ENCODE data around the gene NEO1. TPM values are rescaled to one million over a fixed set of nuclear protein-coding genes. Genes with fewer than 3 reads are reported as not detected.

The NEO1 gene
- total and polyA plus RNA-seq, 2 of the 13 experiments (the other 11 are each of a cell fraction or from before 2014, with no cell fraction given), result 8.4 to 11.0 TPM

DNA sequence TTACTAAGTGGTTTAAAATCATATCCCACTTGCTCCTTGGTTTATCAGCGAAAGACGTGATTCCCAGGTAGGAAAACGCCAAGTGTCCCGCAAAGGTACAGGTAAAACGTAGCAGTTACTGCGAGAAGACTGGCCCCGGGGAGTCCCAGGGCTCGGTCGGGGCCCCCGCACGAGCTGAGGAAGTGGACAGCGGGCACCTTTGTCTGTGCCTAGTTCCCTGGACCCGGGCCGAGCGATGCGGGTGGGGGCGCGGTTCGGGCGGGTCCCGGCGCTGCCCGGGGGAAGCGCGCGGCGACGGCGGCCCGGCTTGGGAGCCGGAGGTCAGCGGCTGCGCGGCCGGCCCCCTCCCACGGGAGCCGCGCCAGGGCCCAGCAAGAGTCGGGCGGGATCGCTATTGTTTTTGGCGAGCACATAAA, 864 bp upstream of the NEO1 start (continued):
- TF ChIP-seq ZSCAN30 (CRISPR knock-in tag; IDR thresholded peaks at IDR 0.05) (no peak), KLF6 (CRISPR knock-in tag; IDR thresholded peaks at IDR 0.05) (no peak), RAD21 (CRISPR knock-in tag; IDR thresholded peaks at IDR 0.05) (no peak), ISX (CRISPR knock-in tag; conservative IDR thresholded peaks at IDR 0.05) (no peak), ETV5 (CRISPR knock-in tag; IDR thresholded peaks at IDR 0.05; ENCODE audit: borderline replicate concordance) (no peak), ZNF430 (CRISPR knock-in tag; IDR thresholded peaks at IDR 0.05) (no peak), NR2C2 (CRISPR knock-in tag; IDR thresholded peaks at IDR 0.05; ENCODE audit: borderline replicate concordance) (no peak), ONECUT2 (CRISPR knock-in tag; IDR thresholded peaks at IDR 0.05) (no peak), HDAC2 (CRISPR knock-in tag; IDR thresholded peaks at IDR 0.05) (no peak), ZNF253 (CRISPR knock-in tag; IDR thresholded peaks at IDR 0.05; ENCODE audit: borderline replicate concordance) (no peak), ZNF792 (CRISPR knock-in tag; IDR thresholded peaks at IDR 0.05) (no peak), ZNF557 (CRISPR knock-in tag; IDR thresholded peaks at IDR 0.05) (no peak), KDM1A (CRISPR knock-in tag; IDR thresholded peaks at IDR 0.05) (no peak), ZNF207 (IDR thresholded peaks at IDR 0.05; ENCODE audit: borderline replicate concordance) (no peak), ZNF747 (CRISPR knock-in tag; IDR thresholded peaks at IDR 0.05; ENCODE audit: borderline replicate concordance) (no peak), MBNL3 (CRISPR knock-in tag; conservative IDR thresholded peaks at IDR 0.05) (no peak), RELA (CRISPR knock-in tag; IDR thresholded peaks at IDR 0.05) (no peak), FOXO1 (CRISPR knock-in tag; IDR thresholded peaks at IDR 0.05) (no peak), ZMYM2 (CRISPR knock-in tag; IDR thresholded peaks at IDR 0.05) (no peak), SATB2 (CRISPR knock-in tag; IDR thresholded peaks at IDR 0.05) (no peak)
- TF ChIP-seq, protein P1, sequence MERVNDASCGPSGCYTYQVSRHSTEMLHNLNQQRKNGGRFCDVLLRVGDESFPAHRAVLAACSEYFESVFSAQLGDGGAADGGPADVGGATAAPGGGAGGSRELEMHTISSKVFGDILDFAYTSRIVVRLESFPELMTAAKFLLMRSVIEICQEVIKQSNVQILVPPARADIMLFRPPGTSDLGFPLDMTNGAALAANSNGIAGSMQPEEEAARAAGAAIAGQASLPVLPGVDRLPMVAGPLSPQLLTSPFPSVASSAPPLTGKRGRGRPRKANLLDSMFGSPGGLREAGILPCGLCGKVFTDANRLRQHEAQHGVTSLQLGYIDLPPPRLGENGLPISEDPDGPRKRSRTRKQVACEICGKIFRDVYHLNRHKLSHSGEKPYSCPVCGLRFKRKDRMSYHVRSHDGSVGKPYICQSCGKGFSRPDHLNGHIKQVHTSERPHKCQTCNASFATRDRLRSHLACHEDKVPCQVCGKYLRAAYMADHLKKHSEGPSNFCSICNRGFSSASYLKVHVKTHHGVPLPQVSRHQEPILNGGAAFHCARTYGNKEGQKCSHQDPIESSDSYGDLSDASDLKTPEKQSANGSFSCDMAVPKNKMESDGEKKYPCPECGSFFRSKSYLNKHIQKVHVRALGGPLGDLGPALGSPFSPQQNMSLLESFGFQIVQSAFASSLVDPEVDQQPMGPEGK (CRISPR knock-in tag; IDR thresholded peaks at IDR 0.05), result peak; percentile 31; the same call in 1 of the 2 replicates
- TF ChIP-seq, protein P2, sequence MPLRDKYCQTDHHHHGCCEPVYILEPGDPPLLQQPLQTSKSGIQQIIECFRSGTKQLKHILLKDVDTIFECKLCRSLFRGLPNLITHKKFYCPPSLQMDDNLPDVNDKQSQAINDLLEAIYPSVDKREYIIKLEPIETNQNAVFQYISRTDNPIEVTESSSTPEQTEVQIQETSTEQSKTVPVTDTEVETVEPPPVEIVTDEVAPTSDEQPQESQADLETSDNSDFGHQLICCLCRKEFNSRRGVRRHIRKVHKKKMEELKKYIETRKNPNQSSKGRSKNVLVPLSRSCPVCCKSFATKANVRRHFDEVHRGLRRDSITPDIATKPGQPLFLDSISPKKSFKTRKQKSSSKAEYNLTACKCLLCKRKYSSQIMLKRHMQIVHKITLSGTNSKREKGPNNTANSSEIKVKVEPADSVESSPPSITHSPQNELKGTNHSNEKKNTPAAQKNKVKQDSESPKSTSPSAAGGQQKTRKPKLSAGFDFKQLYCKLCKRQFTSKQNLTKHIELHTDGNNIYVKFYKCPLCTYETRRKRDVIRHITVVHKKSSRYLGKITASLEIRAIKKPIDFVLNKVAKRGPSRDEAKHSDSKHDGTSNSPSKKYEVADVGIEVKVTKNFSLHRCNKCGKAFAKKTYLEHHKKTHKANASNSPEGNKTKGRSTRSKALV (CRISPR knock-in tag; IDR thresholded peaks at IDR 0.05), result no peak
- TF ChIP-seq, protein P3, sequence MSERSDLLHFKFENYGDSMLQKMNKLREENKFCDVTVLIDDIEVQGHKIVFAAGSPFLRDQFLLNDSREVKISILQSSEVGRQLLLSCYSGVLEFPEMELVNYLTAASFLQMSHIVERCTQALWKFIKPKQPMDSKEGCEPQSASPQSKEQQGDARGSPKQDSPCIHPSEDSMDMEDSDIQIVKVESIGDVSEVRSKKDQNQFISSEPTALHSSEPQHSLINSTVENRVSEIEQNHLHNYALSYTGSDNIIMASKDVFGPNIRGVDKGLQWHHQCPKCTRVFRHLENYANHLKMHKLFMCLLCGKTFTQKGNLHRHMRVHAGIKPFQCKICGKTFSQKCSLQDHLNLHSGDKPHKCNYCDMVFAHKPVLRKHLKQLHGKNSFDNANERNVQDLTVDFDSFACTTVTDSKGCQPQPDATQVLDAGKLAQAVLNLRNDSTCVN (CRISPR knock-in tag; IDR thresholded peaks at IDR 0.05; ENCODE audit: borderline replicate concordance), result no peak
